ENCODE data around the gene TLCD2. TPM values are rescaled to one million over a fixed set of nuclear protein-coding genes. Genes with fewer than 3 reads are reported as not detected.
A peak's percentile ranks its signal among the peaks of the same experiment; 100 is the strongest.

The TLCD2 gene
- total and polyA plus RNA-seq, 9 of the 15 experiments (the other 6 are each of a cell fraction or from before 2014, with no cell fraction given) = 0.10 to 0.89 (median 0.58) TPM

GRCh38 chr17:1705004-1705403 lies 5.2 kb downstream of the TLCD2 start (continued):
- TF ChIP-seq, protein P1, sequence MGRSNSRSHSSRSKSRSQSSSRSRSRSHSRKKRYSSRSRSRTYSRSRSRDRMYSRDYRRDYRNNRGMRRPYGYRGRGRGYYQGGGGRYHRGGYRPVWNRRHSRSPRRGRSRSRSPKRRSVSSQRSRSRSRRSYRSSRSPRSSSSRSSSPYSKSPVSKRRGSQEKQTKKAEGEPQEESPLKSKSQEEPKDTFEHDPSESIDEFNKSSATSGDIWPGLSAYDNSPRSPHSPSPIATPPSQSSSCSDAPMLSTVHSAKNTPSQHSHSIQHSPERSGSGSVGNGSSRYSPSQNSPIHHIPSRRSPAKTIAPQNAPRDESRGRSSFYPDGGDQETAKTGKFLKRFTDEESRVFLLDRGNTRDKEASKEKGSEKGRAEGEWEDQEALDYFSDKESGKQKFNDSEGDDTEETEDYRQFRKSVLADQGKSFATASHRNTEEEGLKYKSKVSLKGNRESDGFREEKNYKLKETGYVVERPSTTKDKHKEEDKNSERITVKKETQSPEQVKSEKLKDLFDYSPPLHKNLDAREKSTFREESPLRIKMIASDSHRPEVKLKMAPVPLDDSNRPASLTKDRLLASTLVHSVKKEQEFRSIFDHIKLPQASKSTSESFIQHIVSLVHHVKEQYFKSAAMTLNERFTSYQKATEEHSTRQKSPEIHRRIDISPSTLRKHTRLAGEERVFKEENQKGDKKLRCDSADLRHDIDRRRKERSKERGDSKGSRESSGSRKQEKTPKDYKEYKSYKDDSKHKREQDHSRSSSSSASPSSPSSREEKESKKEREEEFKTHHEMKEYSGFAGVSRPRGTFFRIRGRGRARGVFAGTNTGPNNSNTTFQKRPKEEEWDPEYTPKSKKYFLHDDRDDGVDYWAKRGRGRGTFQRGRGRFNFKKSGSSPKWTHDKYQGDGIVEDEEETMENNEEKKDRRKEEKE (IDR thresholded peaks at IDR 0.05; ENCODE audit: borderline replicate concordance in 1 of 2, control insufficient read depth in 1 of 2, low read depth in 2 of 2, low read length in 1 of 2) = no peak
- TF ChIP-seq E2F3 (CRISPR knock-in tag; IDR thresholded peaks at IDR 0.05) = no peak
- TF ChIP-seq TEAD2 (tag; IDR thresholded peaks at IDR 0.05) = no peak
- TF ChIP-seq ZBTB1 (CRISPR knock-in tag; IDR thresholded peaks at IDR 0.05; ENCODE audit: borderline replicate concordance, low read depth) = no peak
- TF ChIP-seq PML (IDR thresholded peaks at IDR 0.05; ENCODE audit: low read length) = 0 out of 2 replicates have a peak, but pooled peaks have one; percentile 35
- no peak for TF ChIP-seq NEUROD1 (IDR thresholded peaks at IDR 0.05; ENCODE audit: borderline replicate concordance, low read depth, low read length, partially characterized antibody)
- TF ChIP-seq MAFF (IDR thresholded peaks at IDR 0.05; ENCODE audit: low read length) = no peak
- TF ChIP-seq ATF1 (CRISPR knock-in tag; IDR thresholded peaks at IDR 0.05) = no peak
- TF ChIP-seq ATF1 (tag; IDR thresholded peaks at IDR 0.05) = no peak
- no peak for TF ChIP-seq SRSF3 (IDR thresholded peaks at IDR 0.05; ENCODE audit: insufficient read depth, low read length)
- peak in 1 of 2 experiments; percentile 64; a peak in 3 of 4 replicates for TF ChIP-seq RCOR1 (IDR thresholded peaks at IDR 0.05; ENCODE audit: borderline replicate concordance in 1 of 2, low read depth in 2 of 2, low read length in 2 of 2)
- peak; percentile 44 for TF ChIP-seq DACH1 (IDR thresholded peaks at IDR 0.05; ENCODE audit: partially characterized antibody)
- no peak for TF ChIP-seq IRF9 (tag; IDR thresholded peaks at IDR 0.05)
- peak; percentile 65 for TF ChIP-seq NFIC (IDR thresholded peaks at IDR 0.05)
- TF ChIP-seq SLC30A9 (CRISPR knock-in tag; IDR thresholded peaks at IDR 0.05) = no peak
- no peak for TF ChIP-seq KLF10 (CRISPR knock-in tag; IDR thresholded peaks at IDR 0.05)
- no peak for TF ChIP-seq RBFOX2 (IDR thresholded peaks at IDR 0.05; ENCODE audit: low read depth, low read length)
- peak in 1 of 2 experiments; percentile 13; a peak in 1 of 4 replicates for TF ChIP-seq MLLT1 (IDR thresholded peaks at IDR 0.05)
- no peak for TF ChIP-seq ESRRB (CRISPR knock-in tag; IDR thresholded peaks at IDR 0.05; ENCODE audit: borderline replicate concordance)
- no peak for TF ChIP-seq ZNF717 (CRISPR knock-in tag; IDR thresholded peaks at IDR 0.05)
- no peak for TF ChIP-seq CBX3 (IDR thresholded peaks at IDR 0.05; ENCODE audit: borderline replicate concordance in 1 of 2, low read length in 2 of 2)
- TF ChIP-seq MEF2A (IDR thresholded peaks at IDR 0.05; ENCODE audit: control insufficient read depth, low read depth, low read length) = no peak
- no peak for TF ChIP-seq SNIP1 (IDR thresholded peaks at IDR 0.05; ENCODE audit: low read depth)
- TF ChIP-seq FOXP1 (CRISPR knock-in tag; IDR thresholded peaks at IDR 0.05) = no peak
